HG03521 (cell line): ENCODE measurements around the gene SLC19A3.

Source experiments
- ATAC-seq: cut with Tn5 transposase; IDR thresholded peaks from one replicate; pipeline ENCODE4 v1.9.1; 2021; ENCODE audit warnings: mild to moderate bottlenecking, moderate library complexity; ENCODE audit not compliant: unreplicated experiment

Gene SLC19A3

GRCh38 chr2:227634201-227634600, 83.6 kb downstream of the SLC19A3 start:
- ATAC-seq = no peak
